Measurements from ENCODE around the gene IL1RAPL2.

Gene IL1RAPL2

GRCh38 chrX:104647084-104647483 is 81.1 kb downstream of the IL1RAPL2 start:
- no peak overlapping the region for H3K4me3 ChIP-seq (ENCODE audit: low read depth, low read length)
- DNase-seq (ENCODE audit: low read depth) = no peak
- TF ChIP-seq CTCF (conservative IDR thresholded peaks at IDR 0.05; ENCODE audit: low read depth, low read length) = no peak

GRCh38 chrX:104659005-104659744 is 93.2 kb downstream of the IL1RAPL2 start:
- peak; percentile 12 for DNase-seq (ENCODE audit: low read depth)
- no peak for TF ChIP-seq CTCF (conservative IDR thresholded peaks at IDR 0.05; ENCODE audit: low read depth, low read length)
- H3K4me3 ChIP-seq (ENCODE audit: low read depth, low read length) = no peak overlapping the region

- no peak for TF ChIP-seq CTCF (conservative IDR thresholded peaks at IDR 0.05; ENCODE audit: low read depth, low read length)
- no peak overlapping the region for H3K4me3 ChIP-seq (ENCODE audit: low read depth, low read length)
- no peak for DNase-seq (ENCODE audit: low read depth)
Observed at GRCh38 chrX:104660092-104660491, 94.1 kb downstream of the IL1RAPL2 start.

- no peak for TF ChIP-seq CTCF (conservative IDR thresholded peaks at IDR 0.05; ENCODE audit: low read depth, low read length)
- no peak for DNase-seq (ENCODE audit: low read depth)
- no peak overlapping the region for H3K4me3 ChIP-seq (ENCODE audit: low read depth, low read length)
Observed at GRCh38 chrX:104662694-104663093, 96.7 kb downstream of the IL1RAPL2 start.

GRCh38 chrX:104665691-104666090 is 99.7 kb downstream of the IL1RAPL2 start:
- TF ChIP-seq CTCF (conservative IDR thresholded peaks at IDR 0.05; ENCODE audit: low read depth, low read length) = no peak
- no peak for DNase-seq (ENCODE audit: low read depth)
- no peak overlapping the region for H3K4me3 ChIP-seq (ENCODE audit: low read depth, low read length)

GRCh38 chrX:104668550-104668949 is 102.6 kb downstream of the IL1RAPL2 start:
- peak; percentile 7 for TF ChIP-seq CTCF (conservative IDR thresholded peaks at IDR 0.05; ENCODE audit: low read depth, low read length)
- H3K4me3 ChIP-seq (ENCODE audit: low read depth, low read length) = no peak overlapping the region
- DNase-seq (ENCODE audit: low read depth) = peak; percentile 37

GRCh38 chrX:104669063-104669462 is 103.1 kb downstream of the IL1RAPL2 start:
- DNase-seq (ENCODE audit: low read depth) = no peak
- no peak for TF ChIP-seq CTCF (conservative IDR thresholded peaks at IDR 0.05; ENCODE audit: low read depth, low read length)
- no peak overlapping the region for H3K4me3 ChIP-seq (ENCODE audit: low read depth, low read length)

All from choroid plexus epithelial cell (primary cell).